Spinal cord (tissue), 10 donors: Measurements from ENCODE around the gene ARHGEF39. TPM values are rescaled to one million over a fixed set of nuclear protein-coding genes. Genes with fewer than 3 reads are reported as not detected.

Experiments
- DNase-seq, 6 donors: peaks; one replicate each; pipeline versions ENCODE4 v3.0.0 to v3.0.0-alpha.2; 2013 to 2015; ENCODE audit warnings: low spot score in 6 of 6, low read depth in 4 of 6
- H3K27ac ChIP-seq: one replicate; pipeline ENCODE4 v1.5.1; 2013; ENCODE audit warnings: low read depth, low read length, control low read depth
- H3K27me3 ChIP-seq: one replicate; pipeline ENCODE4 v1.6.1; 2013; ENCODE audit warnings: low read length; ENCODE audit not compliant: control insufficient read depth, insufficient read depth
- H3K36me3 ChIP-seq: one replicate; pipeline ENCODE4 v1.6.1; 2013; ENCODE audit warnings: low read length; ENCODE audit not compliant: control insufficient read depth, insufficient read depth
- H3K4me1 ChIP-seq: one replicate; pipeline ENCODE4 v1.6.1; 2013; ENCODE audit warnings: low read length; ENCODE audit not compliant: control insufficient read depth, insufficient read depth
- H3K4me3 ChIP-seq: one replicate; pipeline ENCODE4 v1.5.1; 2013; ENCODE audit warnings: low read depth, low read length, control low read depth
- H3K9me3 ChIP-seq: one replicate; pipeline ENCODE4 v1.6.1; 2013; ENCODE audit warnings: low read length; ENCODE audit not compliant: control insufficient read depth, insufficient read depth
- WGBS: methylation state at CpG from one replicate; pipeline ENCODE4 v1.1.5; 2013; ENCODE audit warnings: missing lambda C conversion rate; ENCODE audit not compliant: insufficient coverage; 5-methylcytosine and 5-hydroxymethylcytosine counted together
- polyA plus RNA-seq, 2 donors: library from polyadenylated mRNA; unstranded; fragments of 120-200 nt; gene quantifications; one replicate each; pipeline ENCODE4 v1.2.1, GENCODE V29; 2013; ENCODE audit not compliant: insufficient read length in 2 of 2
- total RNA-seq, 2 donors: library from RNA; depleted of rRNA in 1 of 2; stranded (reverse); fragments of 120-200 nt in 1 of 2; fragments of >200 nt in 1 of 2; gene quantifications; one replicate each; pipeline versions ENCODE4 v1.2.3 to v1.2.4, GENCODE V29; 2013 to 2014
- donor health status: healthy.

ARHGEF39 gene
- total and polyA plus RNA-seq, 4 donors: 0.79 to 4.5 (median 2.3) TPM

DNA sequence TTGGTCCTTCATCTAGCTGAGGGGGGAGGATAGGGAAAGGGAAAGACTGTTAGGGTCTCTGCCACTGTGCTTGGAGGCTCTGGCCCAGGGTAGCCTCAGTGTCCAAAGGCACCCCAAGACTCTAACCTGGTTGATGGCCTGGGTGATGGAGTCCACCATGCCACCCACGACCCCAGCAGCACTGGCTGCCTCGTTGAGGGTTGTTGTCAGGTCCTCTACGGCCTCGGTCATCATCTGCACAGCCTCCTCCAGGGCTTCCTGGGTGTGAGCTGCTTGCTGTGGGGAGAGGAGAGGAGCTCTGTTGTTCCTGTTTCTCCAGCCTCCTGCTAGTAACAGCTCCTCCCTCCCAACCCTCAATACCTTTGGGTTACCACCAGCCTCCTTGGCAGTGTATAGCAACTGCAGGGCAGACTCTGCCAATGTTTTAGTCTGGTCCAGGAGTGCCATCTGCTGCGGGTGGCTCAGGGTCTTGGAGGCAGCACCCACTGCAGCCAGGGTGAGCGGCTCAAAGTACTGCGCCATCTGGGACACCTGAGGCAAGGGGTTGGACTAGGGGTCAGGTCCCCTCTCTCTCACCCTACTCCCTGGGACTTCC, 40.9 kb upstream of the ARHGEF39 start:
- H3K27ac ChIP-seq: no peak overlapping the region
- no peaks in the 10 kb centered on the region for H3K27me3 ChIP-seq
- 100% methylated on average over 6 of the region's 7 CpGs for WGBS

DNA sequence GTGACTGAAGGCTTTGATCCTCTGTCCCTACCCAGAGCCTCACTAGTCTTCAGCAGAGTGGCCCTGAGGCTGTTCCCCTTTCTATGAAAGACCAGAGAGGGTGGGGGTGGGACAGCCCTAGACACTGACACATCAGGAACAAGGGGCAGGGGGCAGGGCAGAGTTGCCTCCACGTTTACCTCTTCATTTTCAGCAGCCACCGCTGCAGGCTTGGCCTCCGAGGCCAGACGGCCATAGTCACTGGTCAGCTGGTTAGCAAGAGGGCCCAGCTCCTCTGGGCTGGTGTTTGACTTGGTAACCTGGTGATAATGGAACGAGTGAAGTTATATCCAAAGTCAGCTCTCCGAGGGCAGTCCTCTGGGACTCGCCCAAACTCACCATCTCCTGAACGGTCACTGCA, 40.4 kb upstream of the ARHGEF39 start:
- Histone ChIP-seq H3K27ac (no peak overlapping the region), H3K36me3 (peaks cover 90% of the 10 kb centered on the region)

More for the DNA sequence above, 40.9 kb upstream of the ARHGEF39 start:
- H3K9me3 ChIP-seq: no peaks in the 10 kb centered on the region
- peaks cover 93% of the 10 kb centered on the region for H3K36me3 ChIP-seq
- H3K4me3 ChIP-seq: no peak overlapping the region
- no peaks in the 10 kb centered on the region for H3K4me1 ChIP-seq
- DNase-seq: no peak

DNA sequence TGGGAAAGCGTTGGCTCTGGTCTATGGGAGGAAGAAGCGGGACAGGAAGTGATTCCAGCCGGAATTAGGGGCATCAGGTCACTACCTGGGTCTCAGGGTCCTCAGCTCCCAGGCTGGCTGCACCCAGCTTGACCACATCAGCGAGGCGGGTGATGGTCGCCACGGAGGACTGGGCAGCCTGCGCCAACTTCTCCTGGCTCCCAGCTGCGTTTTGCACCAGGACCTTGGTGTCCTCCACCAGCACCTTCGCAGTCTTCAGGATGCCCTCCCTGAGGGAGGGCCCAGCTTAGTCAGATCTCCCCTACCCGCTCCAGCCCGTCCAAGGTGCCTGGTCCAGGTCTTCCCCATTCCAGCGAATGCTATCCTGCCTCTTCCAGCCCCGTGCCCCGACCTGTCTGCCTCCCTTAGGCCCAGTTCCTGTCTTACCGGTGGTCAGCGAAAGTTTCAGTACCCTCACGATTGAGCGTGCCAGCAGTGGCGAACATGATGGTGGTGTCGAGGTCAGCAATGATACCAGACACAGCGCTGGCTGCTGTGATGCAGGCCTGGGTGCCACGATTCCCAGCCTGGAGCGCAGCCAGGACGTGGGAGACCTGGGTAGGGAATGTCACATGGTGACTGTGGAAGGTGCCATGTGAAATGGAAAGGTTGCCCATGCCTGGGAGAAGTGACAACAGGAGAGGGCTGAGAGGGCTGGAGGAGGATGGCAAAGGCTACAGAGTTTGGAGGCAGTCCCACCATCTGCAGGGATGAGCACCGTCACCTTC, 39.1 kb upstream of the ARHGEF39 start:
- 97% methylated on average over 26 of the region's 26 CpGs for WGBS

More for the DNA sequence above, 40.4 kb upstream of the ARHGEF39 start:
- no peak overlapping the region for H3K4me3 ChIP-seq
- WGBS: 92% methylated on average over 7 of the region's 8 CpGs
- no peaks in the 10 kb centered on the region for H3K27me3 ChIP-seq
- no peaks in the 10 kb centered on the region for H3K9me3 ChIP-seq
- no peaks in the 10 kb centered on the region for H3K4me1 ChIP-seq
- DNase-seq: no peak

DNA sequence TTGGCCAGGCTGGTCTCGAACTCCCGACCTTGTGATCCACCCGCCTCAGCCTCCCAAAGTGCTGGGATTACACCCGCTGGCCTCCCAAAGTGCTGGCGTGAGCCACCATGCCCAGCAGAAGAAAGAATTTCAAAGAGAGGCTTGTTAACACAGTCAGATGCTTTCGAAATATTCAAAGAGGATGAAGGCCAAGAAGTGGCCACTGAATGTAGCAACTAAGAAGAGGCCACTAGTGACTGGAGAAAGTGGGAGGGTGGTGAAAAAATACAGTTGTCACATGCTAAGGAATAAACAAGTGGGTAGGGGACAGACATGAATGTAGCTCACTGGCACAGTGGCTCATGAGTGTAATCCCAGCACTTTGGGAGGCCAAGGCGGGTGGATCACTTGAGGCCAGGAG, 37.7 kb upstream of the ARHGEF39 start:
- no peaks in the 10 kb centered on the region for H3K4me1 ChIP-seq
- H3K4me3 ChIP-seq: no peak overlapping the region
- H3K36me3 ChIP-seq: peaks cover 94% of the 10 kb centered on the region
- WGBS: 98% methylated on average over 6 of the region's 7 CpGs
- H3K9me3 ChIP-seq: no peaks in the 10 kb centered on the region
- H3K27ac ChIP-seq: no peak overlapping the region
- no peaks in the 10 kb centered on the region for H3K27me3 ChIP-seq
- no peak for DNase-seq

More for the DNA sequence above, 39.1 kb upstream of the ARHGEF39 start:
- Histone ChIP-seq H3K36me3 (peaks cover 92% of the 10 kb centered on the region), H3K27ac (no peak overlapping the region), H3K4me3 (no peak overlapping the region), H3K9me3 (no peaks in the 10 kb centered on the region), H3K4me1 (no peaks in the 10 kb centered on the region), H3K27me3 (no peaks in the 10 kb centered on the region)
- no peak for DNase-seq

DNA sequence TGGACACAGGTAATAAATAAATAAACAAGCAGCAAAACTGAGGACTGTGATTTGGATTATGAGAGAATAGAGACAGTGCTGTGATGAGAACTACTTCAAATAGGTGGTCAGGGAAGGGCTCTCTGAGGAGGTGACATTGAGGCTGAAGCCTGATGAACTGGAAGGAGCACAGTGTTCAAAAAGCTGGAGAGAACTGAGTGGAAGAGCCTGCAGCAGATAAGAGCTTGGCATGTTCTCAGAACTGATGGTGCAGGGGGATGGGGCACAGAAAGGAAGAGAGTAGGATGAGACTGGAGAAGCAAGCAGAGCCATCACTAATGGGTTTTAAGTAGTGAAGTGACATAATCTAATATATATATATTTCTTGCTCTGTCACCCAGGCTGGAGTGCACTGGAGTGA, 35.9 kb upstream of the ARHGEF39 start:
- no peaks in the 10 kb centered on the region for H3K9me3 ChIP-seq
- DNase-seq: no peak
- H3K36me3 ChIP-seq: peaks cover 85% of the 10 kb centered on the region
- H3K27me3 ChIP-seq: no peaks in the 10 kb centered on the region
- H3K27ac ChIP-seq: no peak overlapping the region
- H3K4me1 ChIP-seq: no peaks in the 10 kb centered on the region
- H3K4me3 ChIP-seq: no peak overlapping the region

DNA sequence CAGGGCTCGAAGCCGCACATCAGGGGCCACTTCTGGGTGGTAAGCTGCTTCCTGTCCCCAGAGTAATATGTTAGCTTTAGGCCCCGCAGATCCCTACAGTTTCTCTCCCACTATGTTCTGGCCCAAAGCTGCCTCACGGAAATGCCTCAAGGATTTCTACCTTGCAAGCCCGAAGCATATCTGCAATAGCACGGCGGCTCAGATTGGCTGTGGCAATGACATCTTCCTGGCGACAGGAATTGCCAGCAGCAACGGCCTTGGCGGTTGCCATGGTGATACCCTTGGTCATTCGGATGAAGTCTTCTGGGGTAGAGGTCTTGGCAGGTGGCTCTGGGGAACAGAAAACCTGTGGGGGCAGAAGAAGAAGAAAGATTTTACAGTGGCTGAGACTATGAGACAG, 35.0 kb upstream of the ARHGEF39 start:
- DNase-seq: no peak
- Histone ChIP-seq H3K36me3 (peaks cover 76% of the 10 kb centered on the region), H3K27me3 (no peaks in the 10 kb centered on the region), H3K4me1 (no peaks in the 10 kb centered on the region), H3K27ac (no peak overlapping the region), H3K4me3 (no peak overlapping the region), H3K9me3 (no peaks in the 10 kb centered on the region)
- WGBS: 78% methylated on average over 11 of the region's 11 CpGs

DNA sequence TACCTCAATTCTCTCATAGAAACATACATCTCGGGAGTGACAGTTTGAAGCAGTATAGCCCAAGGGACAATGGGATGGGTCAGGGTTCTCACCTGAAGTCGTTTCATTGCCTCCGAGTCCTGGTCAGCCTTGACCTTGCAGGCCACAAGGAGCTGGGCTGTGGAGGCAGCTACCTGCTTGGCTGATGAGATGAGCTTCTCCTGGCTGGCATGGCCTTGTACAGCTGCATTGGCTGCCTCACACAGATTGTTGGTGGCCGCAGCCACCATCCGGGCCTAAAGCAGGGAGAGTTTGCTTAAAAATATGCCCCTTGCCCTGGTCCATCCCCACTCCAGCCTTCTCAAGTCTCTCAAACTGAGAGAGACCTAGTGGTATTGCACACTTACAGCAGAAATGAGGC, 33.2 kb upstream of the ARHGEF39 start:
- DNase-seq: no peak
- H3K4me1 ChIP-seq: no peaks in the 10 kb centered on the region
- H3K27ac ChIP-seq: no peak overlapping the region
- H3K4me3 ChIP-seq: no peak overlapping the region
- peaks cover 58% of the 10 kb centered on the region for H3K36me3 ChIP-seq
- H3K27me3 ChIP-seq: no peaks in the 10 kb centered on the region
- WGBS: 87% methylated on average over 3 of the region's 5 CpGs
- H3K9me3 ChIP-seq: no peaks in the 10 kb centered on the region

DNA sequence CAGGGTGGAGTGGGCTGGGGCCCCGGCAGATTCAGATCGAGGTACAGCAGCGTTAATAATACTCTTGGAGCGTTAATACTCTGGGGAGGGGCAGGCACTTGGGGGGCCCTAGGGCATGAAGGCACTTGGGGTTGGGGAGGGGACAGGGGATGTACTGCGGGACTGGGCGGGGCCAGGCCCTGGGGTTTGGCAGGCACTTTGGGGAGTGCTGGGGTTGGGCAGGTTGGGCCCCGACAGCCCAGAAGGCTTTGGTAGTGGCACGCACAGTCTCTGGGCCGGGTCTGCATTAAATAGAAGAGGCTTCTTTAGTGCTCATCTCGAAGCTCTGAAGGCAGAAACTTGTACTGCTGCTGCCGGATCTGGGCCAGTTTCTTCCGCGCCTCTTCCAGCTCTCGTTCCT, 32.5 kb upstream of the ARHGEF39 start:
- Histone ChIP-seq H3K36me3 (peaks cover 51% of the 10 kb centered on the region), H3K27me3 (no peaks in the 10 kb centered on the region), H3K9me3 (no peaks in the 10 kb centered on the region), H3K4me1 (no peaks in the 10 kb centered on the region), H3K4me3 (no peak overlapping the region), H3K27ac (no peak overlapping the region)
- 94% methylated on average over 14 of the region's 14 CpGs for WGBS
- no peak for DNase-seq

DNA sequence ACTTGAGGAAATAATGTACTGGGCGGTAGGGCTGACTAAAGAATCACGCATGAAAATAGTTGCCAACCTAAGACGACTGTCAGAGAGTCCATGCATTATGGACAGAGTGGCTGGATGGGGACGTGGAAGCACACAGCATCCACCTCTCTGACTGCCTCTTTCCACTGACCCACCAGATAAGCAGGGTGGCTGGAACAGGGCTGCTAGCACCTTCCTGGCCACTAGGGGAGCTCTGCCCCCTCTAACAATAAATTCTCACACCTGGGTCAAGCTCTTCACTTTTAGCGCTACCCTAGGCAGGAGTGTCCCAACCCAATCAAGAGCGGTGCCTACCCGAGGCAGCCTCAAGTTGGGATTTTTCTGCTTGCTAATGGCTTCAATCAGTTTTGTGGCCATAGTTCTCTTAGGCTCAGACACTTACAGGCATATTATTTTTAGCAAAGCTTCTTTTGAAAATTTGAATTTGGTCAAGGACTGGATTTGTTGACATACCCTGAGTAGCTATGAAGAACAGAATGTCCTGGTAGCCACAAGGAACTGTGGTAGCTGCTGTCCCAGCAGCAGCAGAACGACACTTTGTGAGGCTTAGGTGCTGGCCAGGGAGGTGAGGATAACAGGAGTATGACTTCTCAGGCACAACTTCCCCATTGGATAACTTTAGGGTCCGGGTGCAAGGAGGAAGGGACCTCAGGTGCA, 31.7 kb upstream of the ARHGEF39 start:
- H3K36me3 ChIP-seq: peaks cover 44% of the 10 kb centered on the region
- no peak overlapping the region for H3K27ac ChIP-seq
- 27% methylated on average over 7 of the region's 9 CpGs for WGBS
- H3K9me3 ChIP-seq: no peaks in the 10 kb centered on the region
- peaks cover under 1% of the 10 kb centered on the region for H3K4me1 ChIP-seq
- no peaks in the 10 kb centered on the region for H3K27me3 ChIP-seq
- no peak overlapping the region for H3K4me3 ChIP-seq
- DNase-seq: peak in 2 of 6 donors; percentile 53 to 59
